B cell (primary cell): ENCODE data around the gene ZFP28. TPM values are rescaled to one million over a fixed set of nuclear protein-coding genes. Genes with fewer than 3 reads are reported as not detected.

ENCODE experiments used
- ATAC-seq: fragments of 200-7000 bp; cut with Tn5 transposase; one replicate; pipeline ENCODE4 v1.10.0; 2021; ENCODE audit warnings: low read depth, mild to moderate bottlenecking, moderate number of reproducible peaks, moderate library complexity
- CTCF ChIA-PET: fragments of 350-600 bp; sonication (Branson Sonifier 250); formaldehyde crosslinking; loops from one replicate; lab custom pipeline; 2021; ENCODE audit warnings: antibody characterized with exemption, inconsistent platforms; lab: Charles Lee
- POLR2A ChIA-PET: fragments of 350-600 bp; sonication (Branson Sonifier 250); formaldehyde crosslinking; loops from one replicate; lab custom pipeline; 2021; ENCODE audit warnings: antibody characterized with exemption; lab: Charles Lee
- DNase-seq: peaks from one replicate; pipeline ENCODE4 v3.0.0; 2013
- H2AFZ ChIP-seq: 2 replicates; pipeline ENCODE4 v1.6.1; 2012; ENCODE audit warnings: mild to moderate bottlenecking, low read depth, low read length; ENCODE audit not compliant: insufficient read depth, poor library complexity, severe bottlenecking
- H3K27ac ChIP-seq, 2 donors: 1 replicate in 1 of 2; 2 replicates in 1 of 2; pipeline ENCODE4 v1.5.1; 2012 to 2013; ENCODE audit warnings: low read length in 2 of 2, mild to moderate bottlenecking in 2 of 2, moderate library complexity in 1 of 2
- H3K27me3 ChIP-seq, 4 experiments: fragments of 200-600 bp in 1 of 4; sonication (generic) in 1 of 4; replicated peaks in 1 of 4; 1 replicate in 2 of 4; 2 replicates in 2 of 4; pipeline versions ENCODE4 v1.6.1 to v1.7.0; 2013 to 2016; ENCODE audit warnings: low read length in 3 of 4, mild to moderate bottlenecking in 2 of 4, mixed read lengths in 1 of 4, moderate library complexity in 1 of 4; ENCODE audit not compliant: insufficient read depth in 4 of 4, control insufficient read depth in 3 of 4; ENCODE audit errors: control extremely low read depth in 1 of 4
- H3K36me3 ChIP-seq, 2 experiments: replicated peaks in 1 of 2; 1 replicate in 1 of 2; 2 replicates in 1 of 2; pipeline versions ENCODE4 v1.6.1 to v1.7.1; 2013; ENCODE audit warnings: low read length in 1 of 2; ENCODE audit not compliant: insufficient read depth in 2 of 2, control insufficient read depth in 1 of 2; ENCODE audit errors: control extremely low read depth in 1 of 2, extremely low read depth in 1 of 2
- H3K4me1 ChIP-seq, 2 donors: fragments of 200-600 bp in 1 of 2; sonication (generic) in 1 of 2; 1 replicate in 1 of 2; 2 replicates in 1 of 2; pipeline versions ENCODE4 v1.5.1 to v1.6.1; 2013 to 2017; ENCODE audit warnings: low read length in 2 of 2; ENCODE audit not compliant: control insufficient read depth in 2 of 2, insufficient read depth in 2 of 2
- H3K4me2 ChIP-seq: replicated peaks from 2 replicates; pipeline ENCODE3; 2012; ENCODE audit warnings: mild to moderate bottlenecking, low read depth, low read length; ENCODE audit not compliant: poor library complexity, severe bottlenecking
- H3K4me3 ChIP-seq, 5 experiments: fragments of 200-600 bp in 1 of 5; sonication (generic) in 1 of 5; 1 replicate in 3 of 5; 2 replicates in 2 of 5; pipeline versions ENCODE4 v1.5.1 to v1.7.0; 2011 to 2016; ENCODE audit warnings: low read length in 4 of 5, mild to moderate bottlenecking in 4 of 5, low read depth in 2 of 5, control low read depth in 1 of 5, moderate library complexity in 1 of 5; ENCODE audit not compliant: insufficient read depth in 1 of 5; ENCODE audit errors: control extremely low read depth in 1 of 5, extremely low read depth in 1 of 5
- H3K79me2 ChIP-seq: fragments of 200-600 bp; sonication (generic); one replicate; pipeline ENCODE4 v1.6.0; 2016; ENCODE audit warnings: low read length; ENCODE audit not compliant: control insufficient read depth, insufficient read depth
- H3K9ac ChIP-seq: fragments of 200-600 bp; sonication (generic); 2 replicates; pipeline ENCODE4 v1.6.1; 2017; ENCODE audit warnings: mild to moderate bottlenecking, low read length, moderate library complexity
- H3K9me3 ChIP-seq, 3 donors: one replicate each; pipeline versions ENCODE4 v1.6.1 to v1.7.1; 2013; ENCODE audit warnings: low read length in 2 of 3; ENCODE audit not compliant: control insufficient read depth in 2 of 3, insufficient read depth in 1 of 3; ENCODE audit errors: control extremely low read depth in 1 of 3
- H4K20me1 ChIP-seq: 2 replicates; pipeline ENCODE4 v1.6.0; 2012; ENCODE audit warnings: mild to moderate bottlenecking, low read length; ENCODE audit not compliant: insufficient read depth, control insufficient read depth, poor library complexity, severe bottlenecking
- H3K27ac Mint-ChIP-seq: one replicate; pipeline ENCODE4 v1.8.0; 2021; ENCODE audit warnings: mixed read lengths
- H3K27me3 Mint-ChIP-seq: one replicate; pipeline ENCODE4 v1.8.0; 2021; ENCODE audit warnings: mixed read lengths
- H3K4me1 Mint-ChIP-seq: one replicate; pipeline ENCODE4 v1.8.0; 2021; ENCODE audit warnings: mixed read lengths
- H3K4me3 Mint-ChIP-seq: one replicate; pipeline ENCODE4 v1.8.0; 2021; ENCODE audit warnings: mixed read lengths
- H3K9me3 Mint-ChIP-seq: one replicate; pipeline ENCODE4 v1.8.0; 2022; ENCODE audit warnings: mixed read lengths; ENCODE audit not compliant: insufficient read depth
- EZH2 ChIP-seq: IDR thresholded peaks from 2 replicates; pipeline ENCODE4 v1.6.1; 2012; ENCODE audit warnings: borderline replicate concordance, low read depth, mild to moderate bottlenecking, moderate library complexity, low read length; ENCODE audit not compliant: insufficient read depth, poor library complexity, severe bottlenecking
- WGBS: methylation state at CpG from one replicate; pipeline ENCODE4 v1.1.5; 2013; ENCODE audit warnings: missing lambda C conversion rate; ENCODE audit not compliant: insufficient coverage; 5-methylcytosine and 5-hydroxymethylcytosine counted together
- intact Hi-C: fragments of 100-400 bp; cut with micrococcal nuclease; formaldehyde crosslinking; loops from one replicate; pipeline ENCODE4 v1.10.0; 2022
- polyA plus RNA-seq: library from polyadenylated mRNA; depleted of rRNA; stranded (reverse); fragments of >200 nt; gene quantifications from 2 replicates; pipeline ENCODE4 v1.2.3, GENCODE V29; 2012
- total RNA-seq, 2 donors: library from RNA; stranded (reverse); fragments of 120-200 nt in 1 of 2; gene quantifications; 1 replicate in 1 of 2; 2 replicates in 1 of 2; pipeline versions ENCODE4 v1.2.3 to v1.2.4, GENCODE V29; 2013 to 2022
- TF ChIP-seq, protein P1 (sequence below): fragments of 200-600 bp; IDR thresholded peaks from one replicate; pipeline ENCODE4 v1.8.0; 2022; ENCODE audit warnings: antibody characterized with exemption, mild to moderate bottlenecking

Gene ZFP28
- total and polyA plus RNA-seq, 2 donors (not counting 1 experiment from before 2014, with no cell fraction given): 2.5 to 11.6 TPM

- H3K9me3 Mint-ChIP-seq: peaks cover 29% of the 10 kb centered on the region
- ChIA-PET CTCF (no interaction called here), POLR2A (no interaction called here)
- Histone ChIP-seq H3K9me3 (peaks cover 4 to 73% (median 57%) of the 10 kb centered on the region in 3 donors), H3K36me3 (peaks cover 3 to 12% of the 10 kb centered on the region in 2 experiments), H3K79me2 (peaks cover 10% of the 10 kb centered on the region), H3K4me3 (peak overlapping the region; percentile 68 to 97 (median 91)), H2AFZ (peak overlapping the region; percentile 99), H3K9ac (peak overlapping the region; percentile 97), H3K27ac (peak overlapping the region; percentile 50 to 68), H4K20me1 (no peaks in the 10 kb centered on the region), H3K4me2 (peak overlapping the region; percentile 86), H3K4me1 (peaks cover 9 to 12% of the 10 kb centered on the region in 2 donors), H3K27me3 (no peaks in the 10 kb centered on the region)
- ATAC-seq (peak; percentile 28), DNase-seq (no peak)
- peak overlapping the region; percentile 98 for H3K27ac Mint-ChIP-seq
- intact Hi-C loops: loop anchor here (1.0 kb wide), 5 partner anchors 28 to 163 kb away; partner anchors contain the start of genes ZFP28, ZNF583, ZNF71 and ZNF835
- 4% methylated on average over 23 of the region's 23 CpGs for WGBS
- H3K27me3 Mint-ChIP-seq: no peaks in the 10 kb centered on the region
- H3K4me3 Mint-ChIP-seq: peak overlapping the region; percentile 100
- no peak for TF ChIP-seq EZH2
- TF ChIP-seq, protein P1, sequence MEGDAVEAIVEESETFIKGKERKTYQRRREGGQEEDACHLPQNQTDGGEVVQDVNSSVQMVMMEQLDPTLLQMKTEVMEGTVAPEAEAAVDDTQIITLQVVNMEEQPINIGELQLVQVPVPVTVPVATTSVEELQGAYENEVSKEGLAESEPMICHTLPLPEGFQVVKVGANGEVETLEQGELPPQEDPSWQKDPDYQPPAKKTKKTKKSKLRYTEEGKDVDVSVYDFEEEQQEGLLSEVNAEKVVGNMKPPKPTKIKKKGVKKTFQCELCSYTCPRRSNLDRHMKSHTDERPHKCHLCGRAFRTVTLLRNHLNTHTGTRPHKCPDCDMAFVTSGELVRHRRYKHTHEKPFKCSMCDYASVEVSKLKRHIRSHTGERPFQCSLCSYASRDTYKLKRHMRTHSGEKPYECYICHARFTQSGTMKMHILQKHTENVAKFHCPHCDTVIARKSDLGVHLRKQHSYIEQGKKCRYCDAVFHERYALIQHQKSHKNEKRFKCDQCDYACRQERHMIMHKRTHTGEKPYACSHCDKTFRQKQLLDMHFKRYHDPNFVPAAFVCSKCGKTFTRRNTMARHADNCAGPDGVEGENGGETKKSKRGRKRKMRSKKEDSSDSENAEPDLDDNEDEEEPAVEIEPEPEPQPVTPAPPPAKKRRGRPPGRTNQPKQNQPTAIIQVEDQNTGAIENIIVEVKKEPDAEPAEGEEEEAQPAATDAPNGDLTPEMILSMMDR: no peak
- H3K4me1 Mint-ChIP-seq: peaks cover 17% of the 10 kb centered on the region
Observed at GRCh38 chr19:56566904-56567273, 28.1 kb downstream of the ZFP28 start.

- peaks cover 17% of the 10 kb centered on the region for H3K4me1 Mint-ChIP-seq
- Histone ChIP-seq H4K20me1 (no peaks in the 10 kb centered on the region), H3K4me1 (peaks cover 9 to 12% of the 10 kb centered on the region in 2 donors), H3K36me3 (peaks cover 3 to 12% of the 10 kb centered on the region in 2 experiments), H3K27ac (peak within 1 kb of the TSS; percentile 50 to 68), H3K79me2 (peaks cover 10% of the 10 kb centered on the region), H2AFZ (peak within 1 kb of the TSS; percentile 99), H3K4me2 (peak within 1 kb of the TSS; percentile 86), H3K9me3 (peaks cover 3 to 69% (median 56%) of the 10 kb centered on the region in 3 donors), H3K4me3 (peak within 1 kb of the TSS; percentile 68 to 97 (median 91)), H3K27me3 (no peaks in the 10 kb centered on the region), H3K9ac (peak within 1 kb of the TSS; percentile 97)
- peak; percentile 90 for DNase-seq
- peak within 1 kb of the TSS; percentile 100 for H3K4me3 Mint-ChIP-seq
- intact Hi-C loops: loop anchor here (1.0 kb wide), 5 partner anchors 28 to 163 kb away; partner anchors contain the start of genes ZFP28, ZNF583, ZNF71 and ZNF835
- no peaks in the 10 kb centered on the region for H3K27me3 Mint-ChIP-seq
- H3K27ac Mint-ChIP-seq: peak within 1 kb of the TSS; percentile 98
- ChIA-PET CTCF (no interaction called here), POLR2A (no interaction called here)
- 13% methylated on average over 66 of the region's 66 CpGs for WGBS
- TF ChIP-seq, protein P1: no peak
- no peak for TF ChIP-seq EZH2
- peaks cover 23% of the 10 kb centered on the region for H3K9me3 Mint-ChIP-seq
- ATAC-seq: peak; percentile 98
Observed at GRCh38 chr19:56567274-56568120, 28.7 kb downstream of the ZFP28 start, which contains the start of gene ZNF470. Gene ZNF470 (plus strand): TSS chr19:56567468. CDS start chr19:56570312, 2,844 bp downstream.
